ENCODE results near the gene AQP6.
"Not testable (repeated sequence)": the region's sequence is repeated elsewhere in the genome, so short reads cannot be mapped to it uniquely, and the experiment has no call there.

GRCh38 chr12:49989400-49989799 lies 16.7 kb downstream of the AQP6 start:
- TF ChIP-seq CTCF, POLR2AphosphoS5, POLR2A (IDR thresholded peaks at IDR 0.05): not testable (repeated sequence)
